Measurements from ENCODE around the gene RNF223.

DNA sequence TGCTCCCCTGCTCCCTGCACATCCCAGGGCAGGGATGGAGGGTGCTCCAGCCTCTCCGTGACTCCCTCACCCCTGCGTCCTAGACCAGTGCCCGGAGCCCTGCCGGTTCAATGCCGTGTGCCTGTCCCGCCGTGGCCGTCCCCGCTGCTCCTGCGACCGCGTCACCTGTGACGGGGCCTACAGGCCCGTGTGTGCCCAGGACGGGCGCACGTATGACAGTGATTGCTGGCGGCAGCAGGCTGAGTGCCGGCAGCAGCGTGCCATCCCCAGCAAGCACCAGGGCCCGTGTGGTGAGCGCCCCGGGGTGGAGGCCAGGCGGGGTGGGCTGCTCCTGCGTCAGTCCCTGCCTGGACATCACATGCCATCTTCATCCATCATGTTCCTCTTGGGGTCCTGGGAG lies 32.2 kb downstream of the RNF223 start:
- TF ChIP-seq EZH2 (IDR thresholded peaks at IDR 0.05; ENCODE audit: insufficient read depth, poor library complexity, severe bottlenecking): no peak
- no peak for TF ChIP-seq EZH2phosphoT487 (IDR thresholded peaks at IDR 0.05; ENCODE audit: insufficient read depth, low read depth)
